Skeletal muscle cell (primary cell): Measurements from ENCODE around the gene IGF1.
"Not testable (repeated sequence)": the region's sequence is repeated elsewhere in the genome, so short reads cannot be mapped to it uniquely, and the experiment has no call there.

ENCODE experiments used
- DNase-seq: peaks from one replicate; pipeline ENCODE4 v3.0.0-alpha.2; 2010; ENCODE audit warnings: low read depth
- H3K4me3 ChIP-seq: 2 replicates; pipeline ENCODE4 v1.5.1; 2011; ENCODE audit warnings: low read depth, mild to moderate bottlenecking, control low read depth, low read length, moderate library complexity

The IGF1 gene

DNA sequence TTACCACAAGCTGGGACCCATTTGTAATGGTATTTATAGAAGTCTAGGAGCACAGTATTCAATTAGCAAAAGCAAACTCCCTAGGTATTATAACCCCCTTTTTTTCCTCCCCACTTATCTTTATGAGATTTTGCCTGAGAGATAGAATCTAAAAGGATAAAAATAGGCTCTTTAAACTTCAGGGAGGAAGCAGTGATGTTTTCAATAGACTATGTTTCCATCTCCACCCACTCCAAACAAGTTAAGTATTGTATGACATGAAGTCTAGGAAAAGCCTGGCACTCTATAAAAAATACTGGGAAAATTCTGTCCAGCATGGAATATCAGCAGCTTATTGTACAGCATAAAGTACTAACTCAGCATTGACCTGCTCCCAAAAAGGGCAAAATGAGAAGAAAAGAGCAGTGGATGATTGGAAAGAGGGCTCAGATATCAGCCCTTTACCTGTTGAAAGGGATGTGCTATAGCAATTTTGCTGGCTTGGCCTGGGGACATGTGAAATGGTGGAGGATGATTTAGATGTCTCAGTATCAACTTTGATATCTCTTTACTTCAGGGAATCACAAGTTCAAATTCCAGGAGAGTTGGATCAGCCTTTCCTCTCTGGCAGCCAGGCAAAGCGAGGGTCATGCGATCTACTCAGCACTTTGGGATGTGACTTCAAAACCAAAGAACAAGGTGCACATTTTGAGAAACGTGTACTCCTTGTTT, 72.4 kb downstream of the IGF1 start:
- no peak for DNase-seq
- H3K4me3 ChIP-seq: no peak overlapping the region

DNA sequence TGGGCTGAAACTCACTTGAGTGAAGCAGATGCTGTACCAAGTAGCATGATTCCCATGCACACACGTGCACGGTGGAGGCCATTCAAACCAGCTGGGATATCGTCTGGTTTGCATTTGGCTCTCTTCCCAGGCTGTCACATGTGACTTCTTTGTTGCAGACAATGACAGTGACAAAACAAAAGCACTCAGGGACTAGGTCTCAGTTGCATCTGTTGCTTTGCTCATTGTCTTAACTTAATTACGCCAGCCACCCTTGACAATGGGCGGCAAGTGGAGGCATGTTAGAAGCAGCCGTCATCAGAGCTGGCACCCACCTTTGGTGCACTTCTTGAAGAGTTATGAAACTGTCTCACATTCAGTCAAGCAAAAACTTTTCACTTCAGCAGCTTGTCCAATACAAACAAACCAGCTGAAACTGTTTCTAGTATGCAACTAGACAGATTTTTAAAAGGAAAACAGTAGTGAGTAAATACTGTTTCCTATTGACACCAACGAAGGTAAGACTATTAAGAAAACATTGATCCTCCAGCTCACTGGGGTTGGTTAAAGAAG, 74.3 kb downstream of the IGF1 start:
- DNase-seq: no peak
- H3K4me3 ChIP-seq: no peak overlapping the region

DNA sequence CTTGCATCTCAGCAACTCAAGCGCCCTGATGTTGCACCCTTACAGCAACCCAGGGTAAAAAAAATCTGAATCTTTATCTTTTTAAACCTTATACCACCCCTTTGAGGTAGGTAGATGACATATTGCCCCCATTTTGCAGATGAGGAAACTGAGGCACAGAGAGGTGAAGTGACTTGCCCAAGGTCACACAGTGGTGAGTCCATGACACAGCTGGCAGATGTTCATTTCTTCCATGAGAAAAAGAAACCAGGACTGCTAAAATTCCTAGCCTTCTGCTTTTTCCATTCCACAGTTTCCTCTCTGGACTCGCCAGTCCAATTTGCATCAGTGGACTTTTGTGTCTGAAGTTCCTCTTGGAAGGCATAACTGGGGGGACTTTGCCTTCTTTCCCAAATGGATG, 79.3 kb downstream of the IGF1 start:
- no peak for DNase-seq
- H3K4me3 ChIP-seq: no peak overlapping the region

- DNase-seq: no peak
- H3K4me3 ChIP-seq: no peak overlapping the region
These were observed 80.7 kb downstream of the IGF1 start for GRCh38 chr12:102399653-102400052.

- DNase-seq: no peak
- no peak overlapping the region for H3K4me3 ChIP-seq
These were observed 84.1 kb downstream of the IGF1 start for GRCh38 chr12:102396276-102396675.

- DNase-seq: no peak
These were observed 86.2 kb downstream of the IGF1 start for GRCh38 chr12:102394200-102394599.

GRCh38 chr12:102390068-102390467, 90.3 kb downstream of the IGF1 start:
- DNase-seq: no peak
- H3K4me3 ChIP-seq: no peak overlapping the region

More at GRCh38 chr12:102394200-102394599, 86.2 kb downstream of the IGF1 start:
- H3K4me3 ChIP-seq: no peak overlapping the region

DNA sequence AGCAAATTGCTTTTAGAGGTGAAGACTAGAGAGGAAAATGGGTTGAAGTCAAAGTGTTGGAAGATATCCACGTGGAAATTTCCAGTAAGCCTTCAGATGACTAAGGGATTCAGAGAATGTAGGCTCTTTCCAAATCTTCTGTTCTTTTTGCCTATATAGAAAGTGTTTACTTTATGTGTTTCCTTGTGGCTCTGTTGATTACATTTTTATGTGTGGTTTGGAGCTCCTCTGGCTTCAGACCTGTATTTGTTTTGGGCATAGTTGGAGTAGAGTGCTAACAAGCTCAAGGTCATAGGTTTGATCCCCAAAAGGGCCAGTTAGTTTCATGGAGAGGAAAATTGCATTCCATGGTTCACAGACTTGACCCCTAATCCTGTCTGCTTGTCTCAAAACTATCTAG, 91.9 kb downstream of the IGF1 start:
- no peak for DNase-seq

DNA sequence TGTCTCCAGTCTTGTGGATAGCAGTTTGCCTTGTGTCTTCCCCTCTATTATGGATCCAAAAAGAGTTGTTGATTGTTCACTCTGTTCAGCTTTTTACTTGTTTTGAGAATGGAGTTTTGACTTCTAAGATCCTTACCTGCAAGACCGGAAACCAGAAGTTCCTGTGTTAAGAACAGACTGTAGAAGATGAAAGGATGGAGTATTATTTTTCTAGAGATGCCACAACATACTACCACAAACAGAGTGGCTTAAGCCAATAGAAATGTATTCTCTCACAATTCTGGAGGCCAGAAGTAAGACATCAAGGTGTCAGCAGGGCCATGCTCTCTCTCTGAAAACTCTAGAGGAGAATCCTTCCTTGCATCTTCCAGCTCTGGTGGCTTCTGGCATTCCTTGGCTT, 95.0 kb downstream of the IGF1 start:
- DNase-seq: no peak
- no peak overlapping the region for H3K4me3 ChIP-seq

More for the DNA sequence above, 91.9 kb downstream of the IGF1 start:
- no peak overlapping the region for H3K4me3 ChIP-seq

DNA sequence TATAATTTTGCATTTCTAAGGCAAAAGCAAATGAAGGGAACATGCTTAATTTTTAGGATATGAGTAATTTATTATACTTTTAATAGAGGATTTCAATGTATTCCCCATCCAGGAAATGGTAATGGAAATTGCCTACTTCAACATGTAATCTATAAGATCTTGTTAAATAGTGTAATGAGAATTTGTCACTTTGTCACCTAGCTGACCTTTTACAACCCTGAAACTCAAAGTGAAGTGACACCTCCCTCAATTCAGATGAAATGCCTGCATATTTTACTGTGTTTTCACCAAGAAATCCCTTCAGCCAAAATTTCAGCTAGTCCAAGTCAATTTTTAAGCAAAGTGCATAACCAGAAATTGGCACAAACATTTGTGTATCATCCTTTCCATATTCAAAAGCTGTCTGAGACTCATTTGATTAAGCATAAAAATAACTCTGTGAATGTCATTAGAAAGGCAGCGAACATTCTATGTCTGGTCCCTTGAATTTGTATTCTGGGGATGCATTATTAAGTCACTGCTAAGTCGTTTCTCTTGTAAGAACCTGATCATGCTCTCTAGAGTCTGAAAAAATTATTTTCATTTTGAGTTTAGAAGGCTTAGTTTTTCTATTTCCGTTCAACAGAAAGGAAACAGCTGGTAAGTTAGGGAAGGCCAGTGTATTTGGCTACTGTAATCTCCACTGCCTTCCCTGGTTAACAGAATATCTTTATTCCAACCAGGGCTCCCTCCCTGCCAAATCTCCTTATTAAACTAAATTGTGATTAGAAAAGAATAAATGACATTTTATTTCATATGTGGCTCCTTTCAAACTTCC, 100.8 kb downstream of the IGF1 start:
- no peak for DNase-seq

DNA sequence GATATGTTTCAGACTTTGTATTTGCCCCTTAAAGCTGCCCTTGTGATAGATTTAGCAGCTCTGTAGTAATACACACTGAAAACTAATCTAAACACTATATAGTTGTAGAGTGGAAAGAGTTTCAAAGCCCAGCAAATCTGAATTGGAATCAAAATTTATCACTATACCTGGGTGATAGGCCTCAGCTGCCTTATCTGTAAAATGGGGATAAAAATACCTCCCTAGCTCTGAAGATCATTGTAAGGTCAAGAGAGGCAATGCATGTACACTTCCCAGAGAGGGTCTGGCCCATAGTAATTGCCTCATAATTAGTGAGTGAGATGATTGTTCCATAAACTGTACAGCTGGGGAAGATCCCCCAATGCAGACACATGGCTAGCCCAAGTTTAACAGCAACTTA, 103.6 kb downstream of the IGF1 start:
- no peak overlapping the region for H3K4me3 ChIP-seq
- DNase-seq: no peak

More for the DNA sequence above, 100.8 kb downstream of the IGF1 start:
- no peak overlapping the region for H3K4me3 ChIP-seq

- H3K4me3 ChIP-seq: no peak overlapping the region
- DNase-seq: no peak
These were observed 104.1 kb downstream of the IGF1 start for GRCh38 chr12:102376181-102376747.

GRCh38 chr12:102374190-102374589, 106.2 kb downstream of the IGF1 start:
- no peak overlapping the region for H3K4me3 ChIP-seq
- DNase-seq: no peak

GRCh38 chr12:102372087-102372486, 108.3 kb downstream of the IGF1 start:
- H3K4me3 ChIP-seq: no peak overlapping the region
- DNase-seq: no peak

GRCh38 chr12:102371165-102371564, 109.2 kb downstream of the IGF1 start:
- H3K4me3 ChIP-seq: no peak overlapping the region
- DNase-seq: no peak

GRCh38 chr12:102369876-102370275, 110.5 kb downstream of the IGF1 start:
- H3K4me3 ChIP-seq: no peak overlapping the region
- DNase-seq: no peak

- DNase-seq: no peak
- H3K4me3 ChIP-seq: no peak overlapping the region
These were observed 115.0 kb downstream of the IGF1 start for GRCh38 chr12:102365365-102365764.

DNA sequence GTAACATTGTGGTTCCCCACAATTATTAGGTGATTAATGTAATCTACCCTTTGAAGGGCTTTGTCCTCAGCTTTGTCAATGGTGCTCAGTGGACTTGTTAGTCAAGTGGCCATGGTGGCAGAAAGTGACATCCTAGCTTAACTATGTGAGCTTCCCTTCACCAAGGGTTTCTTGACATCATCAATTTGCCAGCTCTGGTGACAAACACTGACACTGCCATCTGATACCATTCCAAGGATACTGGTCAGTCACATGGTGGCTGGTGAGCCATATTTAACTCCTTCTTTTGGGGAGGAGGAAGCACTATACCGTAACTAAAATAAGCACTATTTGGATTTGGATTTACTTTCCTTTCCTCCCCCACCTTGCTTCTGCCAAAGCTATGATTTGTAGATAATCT, 115.7 kb downstream of the IGF1 start:
- no peak for DNase-seq
- no peak overlapping the region for H3K4me3 ChIP-seq

- DNase-seq: no peak
These were observed 123.7 kb downstream of the IGF1 start for GRCh38 chr12:102356690-102357089.

DNA sequence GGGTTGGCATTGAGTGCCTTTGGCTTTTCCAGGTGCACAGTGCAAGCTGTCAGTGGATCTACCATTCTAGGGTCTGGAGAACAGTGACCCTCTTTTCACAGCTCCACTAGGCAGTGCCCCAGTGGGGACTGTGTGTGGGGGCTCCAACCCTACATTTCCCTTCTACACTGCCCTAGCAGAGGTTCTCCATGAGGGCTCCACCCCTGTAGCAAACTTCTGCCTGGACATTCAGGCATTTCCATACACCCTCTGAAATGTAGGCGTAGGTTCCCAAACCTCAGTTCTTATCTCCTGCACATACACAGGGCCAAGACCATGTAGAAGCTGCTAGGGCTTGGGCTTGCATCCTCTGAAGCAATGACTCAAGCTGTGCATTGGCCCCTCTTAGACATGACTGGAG, 126.1 kb downstream of the IGF1 start:
- DNase-seq, H3K4me3 ChIP-seq: not testable (repeated sequence)

More at GRCh38 chr12:102356690-102357089, 123.7 kb downstream of the IGF1 start:
- H3K4me3 ChIP-seq: no peak overlapping the region
